A549 treated with AZD2906 at 1 μM for 4 hours (cell line): Measurements from ENCODE around the gene UBE2R2. TPM values are rescaled to one million over a fixed set of nuclear protein-coding genes. Genes with fewer than 3 reads are reported as not detected.

Experiments used
- total RNA-seq: library from RNA; stranded (reverse); fragments of 200-300 nt; extraction: Qiagen RNA extraction; gene quantifications from 5 replicates; pipeline ENCODE4 v1.2.3, GENCODE V29; 2022

The UBE2R2 gene
- total RNA-seq = 42.2 to 44.7 TPM (median 42.5 TPM) in 5 replicates

GRCh38 chr9:33816327-33817252, at the start of gene UBE2R2:
Gene UBE2R2, plus strand, starts transcription at chr9:33817160. Its CDS starts 598 bp downstream, at chr9:33817758.

GRCh38 chr9:33795281-33795680, 21.7 kb upstream of the UBE2R2 start, which contains the start of gene PRSS3:
Gene PRSS3, plus strand, starts transcription at chr9:33795561. Its CDS starts 13 bp downstream, at chr9:33795574.

Other genes with a start within 250 kb of the UBE2R2 start
- 8.7 to 11.1 TPM (median 10.8 TPM) in 5 replicates for gene PRSS3, start 21.6 kb upstream of the UBE2R2 start, total RNA-seq
- 39.3 to 46.9 TPM (median 45.4 TPM) in 5 replicates for gene UBAP2, start 231.7 kb downstream of the UBE2R2 start, total RNA-seq